Neural progenitor cell (in vitro differentiated cells): Measurements from ENCODE around the gene RNU2-63P.
"Not testable (repeated sequence)": the region's sequence is repeated elsewhere in the genome, so short reads cannot be mapped to it uniquely, and the experiment has no call there.

Experiments used
- CTCF ChIP-seq: fragments of 200-600 bp; sonication (generic); IDR thresholded peaks from 2 replicates; pipeline ENCODE4 v1.5.1; 2017; ENCODE audit warnings: antibody characterized with exemption, mild to moderate bottlenecking
- EZH2 ChIP-seq: fragments of 200-600 bp; sonication (generic); IDR thresholded peaks from 2 replicates; pipeline ENCODE4 v1.6.1; 2017; ENCODE audit warnings: antibody characterized with exemption, mild to moderate bottlenecking, moderate library complexity
- EZH2phosphoT487 ChIP-seq: fragments of 200-600 bp; sonication (generic); IDR thresholded peaks from 2 replicates; pipeline ENCODE4 v1.6.1; 2017; ENCODE audit warnings: antibody characterized with exemption

GRCh38 chr2:88018077-88018805 is 1.9 kb upstream of the RNU2-63P start:
- not testable (repeated sequence) for TF ChIP-seq CTCF, EZH2phosphoT487, EZH2
